Measurements from ENCODE around the gene ARHGAP8.
"Not testable (repeated sequence)": the region's sequence is repeated elsewhere in the genome, so short reads cannot be mapped to it uniquely, and the experiment has no call there.

Gene ARHGAP8

DNA sequence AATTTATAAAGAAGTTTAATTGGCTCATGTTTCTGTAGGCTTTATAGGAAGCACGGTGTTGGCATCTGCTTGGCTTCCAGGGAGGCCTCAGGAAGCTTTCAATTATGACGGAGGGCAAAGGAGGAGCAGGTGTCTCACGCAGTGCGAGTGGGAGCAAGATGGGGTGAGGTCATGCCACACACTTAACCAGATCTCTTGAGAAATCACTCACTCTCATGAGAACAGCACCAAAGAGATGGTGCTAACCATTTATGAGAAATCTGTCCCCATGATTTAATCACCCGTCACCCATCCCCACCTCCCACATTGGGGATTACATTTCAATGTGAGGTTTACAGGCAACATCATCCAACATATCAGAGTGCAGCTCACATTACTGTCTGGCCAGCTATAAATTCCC, 103.5 kb downstream of the ARHGAP8 start:
- DNase-seq (ENCODE audit: low read depth in 3 of 3), result no peak

DNA sequence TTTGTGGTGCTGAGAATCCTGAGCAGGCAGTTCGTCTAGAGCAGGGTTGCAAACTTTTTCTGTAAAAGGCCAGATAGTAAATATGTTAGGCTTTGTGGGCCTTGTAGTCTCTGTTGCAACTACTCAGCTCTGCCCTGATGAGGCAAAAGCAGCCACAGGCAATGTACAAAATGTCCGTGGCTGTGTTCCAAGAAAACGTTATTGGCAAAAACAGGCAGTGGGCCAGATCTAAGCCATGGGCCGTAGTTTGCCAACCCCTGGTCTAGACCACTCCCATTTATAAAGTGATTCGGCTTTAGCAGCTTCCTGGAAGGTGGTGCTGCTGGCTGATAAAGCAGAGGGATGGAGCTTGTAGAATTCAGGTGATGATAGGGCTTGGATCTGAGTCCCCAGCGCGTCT, 106.4 kb downstream of the ARHGAP8 start:
- not testable (repeated sequence) for DNase-seq (ENCODE audit: low read depth in 3 of 3)

DNA sequence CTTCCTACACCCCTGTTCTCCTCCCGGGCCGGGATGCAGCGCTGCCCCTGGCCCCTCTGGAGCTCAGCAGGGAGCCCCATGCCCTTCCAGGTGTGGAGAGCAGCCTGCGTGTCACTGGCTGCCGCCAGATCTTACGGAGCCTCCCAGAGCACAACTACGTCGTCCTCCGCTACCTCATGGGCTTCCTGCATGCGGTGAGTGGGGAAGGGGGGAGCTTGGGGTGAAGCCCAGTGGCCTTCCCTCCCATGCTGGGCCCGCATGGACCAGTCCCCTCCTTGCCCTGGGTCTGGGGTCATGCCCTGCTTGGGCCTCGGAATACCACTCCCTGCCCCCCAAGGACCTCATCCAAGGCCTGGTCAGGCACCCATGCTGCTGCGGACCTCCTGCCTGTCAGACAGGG, 107.3 kb downstream of the ARHGAP8 start:
- DNase-seq (ENCODE audit: low read depth in 3 of 3), result no peak

DNA sequence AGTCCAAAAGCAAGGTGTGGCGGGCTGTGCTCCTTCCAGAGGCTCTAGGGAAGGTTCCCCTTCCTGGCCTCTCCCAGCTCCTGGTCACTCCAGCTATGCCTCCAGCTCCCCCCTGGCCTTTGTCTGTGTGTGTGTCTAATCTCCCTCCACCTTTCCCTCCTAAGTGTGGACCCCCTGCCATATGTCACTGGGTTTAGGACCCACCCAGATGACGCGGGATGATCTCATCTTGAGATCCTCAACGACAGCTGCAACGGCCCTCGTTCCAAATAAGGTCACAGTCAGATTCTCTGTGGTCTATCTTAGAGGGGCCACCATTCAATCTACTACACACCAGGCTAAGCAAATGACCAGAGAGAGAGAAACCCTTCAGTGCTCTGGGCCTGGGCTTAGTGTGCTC, 107.9 kb downstream of the ARHGAP8 start:
- no peak for DNase-seq (ENCODE audit: low read depth in 3 of 3)

DNA sequence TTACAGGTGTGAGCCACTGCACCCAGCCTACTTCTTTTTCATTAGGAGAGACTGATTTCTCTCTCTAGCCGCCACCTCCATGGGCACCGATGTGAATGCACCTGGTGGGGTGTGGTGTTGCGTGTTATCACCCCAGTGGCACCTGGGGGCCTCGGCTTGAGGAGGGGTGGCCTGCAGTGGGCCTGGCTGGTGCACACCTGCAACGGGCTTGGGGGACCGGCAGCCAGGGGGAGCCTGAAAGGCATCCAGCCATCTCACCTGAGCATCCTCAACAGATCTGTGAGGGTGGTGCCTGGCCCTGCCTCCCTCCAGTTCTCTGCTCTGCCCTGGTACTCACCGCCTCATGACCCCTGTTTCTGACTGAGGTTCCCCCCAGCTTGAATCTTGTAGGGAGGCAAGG, 108.9 kb downstream of the ARHGAP8 start:
- no peak for DNase-seq (ENCODE audit: low read depth in 3 of 3)

DNA sequence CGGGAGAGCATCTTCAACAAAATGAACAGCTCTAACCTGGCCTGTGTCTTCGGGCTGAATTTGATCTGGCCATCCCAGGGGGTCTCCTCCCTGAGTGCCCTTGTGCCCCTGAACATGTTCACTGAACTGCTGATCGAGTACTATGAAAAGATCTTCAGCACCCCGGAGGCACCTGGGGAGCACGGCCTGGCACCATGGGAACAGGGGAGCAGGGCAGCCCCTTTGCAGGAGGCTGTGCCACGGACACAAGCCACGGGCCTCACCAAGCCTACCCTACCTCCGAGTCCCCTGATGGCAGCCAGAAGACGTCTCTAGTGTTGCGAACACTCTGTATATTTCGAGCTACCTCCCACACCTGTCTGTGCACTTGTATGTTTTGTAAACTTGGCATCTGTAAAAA, 109.9 kb downstream of the ARHGAP8 start:
- DNase-seq (ENCODE audit: low read depth in 3 of 3), result no peak

DNA sequence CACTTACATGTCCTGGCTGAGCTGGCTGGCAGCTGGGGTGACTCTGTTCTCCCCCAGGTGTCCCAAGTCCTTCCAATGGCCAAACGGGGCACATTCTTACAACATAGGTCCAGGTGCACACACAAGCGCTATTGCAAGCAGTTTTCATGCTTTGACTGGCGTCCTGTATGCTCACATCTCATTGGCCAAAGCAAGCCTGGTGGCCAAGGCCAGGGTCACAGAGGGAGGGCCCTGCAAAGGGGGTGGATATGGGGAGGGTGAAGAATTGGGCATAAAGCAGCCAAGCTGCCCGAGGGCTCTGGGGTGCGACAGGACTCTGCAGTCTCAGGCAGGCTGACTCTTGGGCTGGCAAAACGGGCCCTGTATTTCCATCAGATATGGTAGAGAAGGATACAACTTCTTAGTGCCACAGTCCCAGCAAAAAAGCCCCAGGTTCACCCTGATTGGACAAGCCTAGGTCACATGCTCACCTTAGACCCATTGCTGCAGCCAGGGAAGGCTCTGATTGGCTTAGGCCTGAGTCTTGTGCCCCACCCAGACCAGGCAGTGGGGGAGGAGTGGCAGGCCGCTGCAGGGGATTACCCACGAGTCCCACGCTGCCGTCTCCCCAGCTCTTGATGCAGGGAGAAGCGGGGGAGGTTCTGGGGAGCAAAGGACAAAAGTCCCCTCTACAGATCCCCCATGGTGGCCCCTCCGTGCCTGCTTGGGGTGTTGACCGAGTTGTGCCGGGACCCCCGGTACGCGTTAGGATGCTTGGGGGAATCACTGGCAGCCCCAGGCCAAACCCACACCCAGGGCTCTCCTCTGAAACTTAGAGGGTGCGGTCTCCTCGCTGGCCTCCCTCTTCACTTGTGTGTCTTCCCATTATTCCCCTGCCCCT, 110.8 kb downstream of the ARHGAP8 start:
- DNase-seq (ENCODE audit: low read depth in 3 of 3), result no peak

DNA sequence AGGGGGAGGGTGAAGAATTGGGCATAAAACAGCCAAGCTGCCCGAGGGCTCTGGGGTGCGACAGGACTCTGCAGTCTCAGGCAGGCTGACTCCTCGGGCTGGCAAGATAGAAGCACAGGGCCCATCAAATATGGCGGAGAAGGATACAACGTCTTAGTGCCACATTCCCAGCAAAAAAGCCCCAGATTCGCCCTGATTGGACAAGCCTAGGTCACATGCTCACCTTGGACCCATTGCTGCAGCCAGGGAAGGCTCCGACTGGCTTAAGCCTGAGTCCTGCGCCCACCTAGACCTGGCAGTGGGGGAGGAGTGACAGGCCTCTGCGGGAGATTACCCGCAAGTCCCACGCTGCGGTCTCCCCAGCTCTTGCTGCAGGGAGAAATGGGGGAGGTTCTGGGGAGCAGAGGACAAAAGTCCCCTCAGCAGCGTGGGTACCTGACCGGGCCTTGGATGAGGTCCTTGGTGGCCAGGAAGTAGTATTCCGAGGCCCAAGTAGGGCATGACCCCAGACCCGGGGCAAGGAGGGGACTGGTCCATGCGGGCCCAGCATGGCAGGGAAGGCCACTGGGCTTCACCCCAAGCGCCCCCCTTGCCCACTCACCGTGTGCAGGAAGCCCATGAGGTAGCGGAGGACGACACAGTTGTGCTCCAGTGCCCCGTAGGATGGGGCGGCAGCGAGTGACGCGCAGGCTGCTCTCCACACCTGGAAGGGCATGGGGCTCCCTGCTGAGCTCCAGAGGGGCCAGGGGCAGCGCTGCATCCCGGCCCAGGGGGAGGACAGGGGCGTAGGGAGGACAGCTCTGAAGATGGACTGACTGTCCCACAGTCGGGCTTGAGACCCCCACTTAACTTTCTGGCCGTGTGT, 113.0 kb downstream of the ARHGAP8 start:
- DNase-seq (ENCODE audit: low read depth in 3 of 3), result no peak

DNA sequence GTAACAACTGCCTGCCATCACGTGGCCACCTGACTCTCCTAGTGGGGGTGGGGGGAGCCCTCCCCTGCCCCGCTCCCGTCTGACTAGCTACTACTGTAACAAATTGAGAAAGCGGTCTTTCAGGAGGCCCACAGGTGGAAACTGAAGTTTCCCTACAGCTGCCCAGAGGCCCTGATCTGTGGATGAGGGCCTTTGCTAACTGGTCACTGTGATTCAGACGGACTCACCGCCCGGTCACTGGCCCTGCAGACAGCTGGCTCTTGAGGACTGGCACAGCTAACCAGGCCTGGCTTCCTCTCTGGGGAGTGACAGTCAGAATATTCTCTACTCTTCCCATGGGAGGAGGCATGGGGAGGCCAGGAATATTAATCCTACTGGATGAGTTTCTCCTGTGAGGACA, 116.8 kb downstream of the ARHGAP8 start:
- no peak for DNase-seq (ENCODE audit: low read depth in 3 of 3)

DNA sequence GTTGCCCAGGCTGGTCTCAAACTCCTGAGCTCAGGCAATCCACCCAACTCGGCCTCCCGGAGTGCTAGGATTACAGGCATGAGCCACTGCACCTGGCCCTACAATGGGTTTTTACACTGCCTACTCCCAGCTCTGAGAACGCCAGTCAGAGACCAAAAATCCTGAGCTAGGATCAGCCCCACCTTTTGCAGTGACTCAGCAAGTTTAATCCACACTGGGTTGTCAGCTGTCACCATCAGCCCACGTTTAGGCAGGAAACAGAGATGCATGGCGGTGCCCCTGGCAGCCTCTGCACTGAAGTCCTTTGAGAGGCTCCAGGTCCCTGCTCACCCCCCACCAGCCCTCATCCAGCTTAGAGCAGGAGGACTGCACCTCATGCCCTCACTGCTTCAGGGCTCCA, 117.6 kb downstream of the ARHGAP8 start:
- DNase-seq (ENCODE audit: low read depth in 3 of 3), result no peak

DNA sequence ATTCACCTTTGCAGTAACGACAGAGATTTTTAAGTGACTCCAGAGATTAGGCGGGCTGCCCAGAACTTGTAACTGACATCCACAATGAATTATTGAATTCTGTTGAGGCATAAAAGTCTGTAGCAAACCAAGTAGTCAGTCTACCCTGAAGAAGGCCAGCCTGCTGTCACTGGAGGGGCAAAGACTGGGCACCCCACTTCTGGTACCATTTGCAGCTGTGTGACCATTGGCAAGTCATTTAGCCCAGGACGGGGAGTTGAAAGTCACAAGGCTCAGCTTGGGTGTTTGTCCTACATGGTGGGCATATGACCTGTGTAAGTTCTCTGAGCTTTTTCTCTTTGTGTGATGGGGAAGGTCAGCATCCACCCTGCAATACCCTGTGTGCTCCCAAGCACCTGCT, 119.4 kb downstream of the ARHGAP8 start:
- DNase-seq (ENCODE audit: low read depth in 3 of 3), result no peak

DNA sequence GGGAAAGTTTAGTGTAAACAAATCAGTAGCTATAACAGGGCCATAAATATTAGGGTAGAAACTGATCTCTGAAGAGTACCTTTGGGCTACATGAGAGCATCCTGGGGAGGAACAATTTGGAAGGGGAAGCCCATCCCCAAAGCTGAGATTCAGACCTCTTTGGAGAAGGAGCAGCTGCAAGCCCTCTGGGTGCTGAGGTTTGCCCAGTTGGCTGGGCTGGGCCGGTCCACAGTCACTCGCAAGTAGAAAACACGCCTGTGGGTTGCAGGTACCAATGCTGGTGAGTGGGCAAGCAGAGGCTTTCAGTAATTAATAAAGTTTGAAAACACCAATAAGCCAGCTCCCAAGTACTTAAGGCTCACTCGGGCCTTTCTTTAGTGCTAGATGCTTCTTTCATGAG, 124.5 kb downstream of the ARHGAP8 start:
- no peak for DNase-seq (ENCODE audit: low read depth in 3 of 3)

DNA sequence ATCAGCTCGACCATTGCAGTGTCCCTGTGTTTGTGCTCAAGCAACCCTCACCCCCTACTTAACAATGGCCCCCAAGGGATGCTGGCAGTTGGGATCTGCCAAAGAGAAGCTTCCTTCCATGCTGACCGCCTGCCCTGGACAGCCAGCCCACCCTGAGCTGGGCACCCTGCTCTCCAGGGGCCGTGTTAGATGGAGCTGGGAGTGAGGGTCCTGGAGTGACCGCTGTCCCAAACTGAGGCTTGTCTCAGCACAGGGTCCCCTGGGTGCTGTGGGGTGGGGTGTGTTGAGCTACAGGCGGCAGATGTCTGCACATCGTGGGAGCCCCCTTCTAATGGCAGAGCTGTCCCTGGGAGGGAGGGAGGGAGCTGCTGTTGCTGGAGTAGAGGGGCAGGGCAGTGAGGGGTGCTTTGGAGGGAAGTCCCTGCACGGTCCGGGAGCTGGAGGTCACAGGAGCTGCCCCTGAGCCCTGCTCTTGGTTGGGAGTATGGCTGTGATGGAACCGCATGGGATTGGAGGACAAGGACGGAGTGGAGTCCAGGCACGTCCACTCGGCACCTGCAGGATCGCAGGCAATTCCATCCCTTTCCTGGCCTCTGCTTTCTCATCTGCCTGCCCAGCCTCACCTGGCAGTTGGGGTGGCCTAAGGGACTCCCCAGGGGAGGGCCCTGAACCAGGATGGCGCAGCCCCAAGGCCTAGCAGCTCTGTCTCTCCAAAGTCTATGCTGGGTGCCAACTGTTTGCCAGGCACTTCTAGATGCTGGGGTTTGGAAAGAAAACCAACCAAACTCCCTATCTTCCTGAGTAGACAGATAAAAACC, 126.3 kb downstream of the ARHGAP8 start:
- no peak for DNase-seq (ENCODE audit: low read depth in 3 of 3)

DNA sequence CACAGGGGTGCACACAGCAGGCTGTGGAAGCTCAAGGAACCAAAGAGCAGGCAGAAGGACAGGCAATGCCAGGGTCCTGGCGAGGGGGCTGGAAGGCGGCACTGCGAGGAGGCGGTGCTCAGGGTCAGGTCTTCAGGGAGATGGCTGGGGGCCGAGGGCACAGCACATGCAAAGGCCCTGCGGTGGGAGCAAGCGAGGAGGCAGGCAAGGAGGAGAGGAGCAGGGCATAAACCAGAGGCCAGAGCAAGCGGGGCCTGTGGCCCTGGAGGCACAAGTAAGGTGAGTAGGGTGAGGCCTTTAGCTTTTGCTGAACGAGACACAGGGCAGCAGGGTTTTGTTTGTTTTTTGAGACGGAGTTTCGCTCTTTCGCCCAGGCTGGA, 126.9 kb downstream of the ARHGAP8 start:
- no peak for DNase-seq (ENCODE audit: low read depth in 3 of 3)

DNA sequence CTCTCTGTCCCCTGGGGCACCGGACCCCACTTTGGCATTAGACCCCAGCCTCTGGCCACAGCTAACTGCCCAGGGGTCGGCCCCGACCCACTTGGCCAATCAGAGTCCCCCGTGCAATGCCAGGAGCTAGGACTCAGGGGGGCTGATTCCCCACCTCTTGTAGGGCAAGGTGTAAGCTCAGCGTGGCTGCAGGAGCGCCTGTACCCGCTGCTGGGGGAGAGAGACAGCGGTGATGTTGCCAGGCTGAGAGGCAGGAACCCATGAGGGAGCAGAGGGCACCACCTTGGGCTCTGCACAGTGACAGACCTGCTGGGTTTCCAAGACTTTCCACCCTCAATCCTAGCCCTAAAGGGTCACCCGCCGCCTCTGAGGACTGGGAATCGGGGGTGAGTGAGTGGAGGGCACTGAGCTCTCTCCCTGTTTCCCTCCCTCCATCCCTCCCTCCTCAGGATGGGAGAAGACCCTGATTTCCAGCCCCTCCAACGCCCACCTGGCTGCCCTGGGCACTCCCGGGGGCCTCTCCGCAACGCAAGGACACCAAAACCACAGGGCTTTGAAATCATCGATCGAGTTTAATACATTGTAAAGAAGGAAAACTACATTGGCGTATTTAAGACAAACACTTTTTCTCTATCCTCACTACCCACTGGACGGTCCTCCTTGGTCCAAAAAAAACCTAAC, 128.4 kb downstream of the ARHGAP8 start:
- DNase-seq (ENCODE audit: low read depth in 3 of 3), result no peak

DNA sequence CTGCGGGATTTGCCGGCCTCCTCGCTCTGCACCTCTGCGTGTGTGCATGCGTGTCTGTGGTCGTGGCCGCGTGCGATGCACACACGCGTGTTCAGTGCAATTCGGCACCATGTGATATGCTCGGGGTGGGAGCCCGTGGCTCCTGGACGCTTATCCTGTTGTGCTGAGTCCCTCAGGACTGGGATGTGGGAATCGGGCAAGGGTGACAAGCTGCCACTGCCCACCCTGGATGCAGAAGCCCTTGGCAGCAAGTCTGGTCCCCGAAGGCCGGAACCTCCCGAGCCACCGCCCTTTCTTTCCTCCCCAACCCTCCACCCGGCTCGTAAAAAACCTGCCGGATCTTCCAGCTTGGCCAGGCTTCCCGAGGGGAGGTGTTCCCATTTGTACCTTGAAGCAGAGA, 129.2 kb downstream of the ARHGAP8 start:
- no peak for DNase-seq (ENCODE audit: low read depth in 3 of 3)

DNA sequence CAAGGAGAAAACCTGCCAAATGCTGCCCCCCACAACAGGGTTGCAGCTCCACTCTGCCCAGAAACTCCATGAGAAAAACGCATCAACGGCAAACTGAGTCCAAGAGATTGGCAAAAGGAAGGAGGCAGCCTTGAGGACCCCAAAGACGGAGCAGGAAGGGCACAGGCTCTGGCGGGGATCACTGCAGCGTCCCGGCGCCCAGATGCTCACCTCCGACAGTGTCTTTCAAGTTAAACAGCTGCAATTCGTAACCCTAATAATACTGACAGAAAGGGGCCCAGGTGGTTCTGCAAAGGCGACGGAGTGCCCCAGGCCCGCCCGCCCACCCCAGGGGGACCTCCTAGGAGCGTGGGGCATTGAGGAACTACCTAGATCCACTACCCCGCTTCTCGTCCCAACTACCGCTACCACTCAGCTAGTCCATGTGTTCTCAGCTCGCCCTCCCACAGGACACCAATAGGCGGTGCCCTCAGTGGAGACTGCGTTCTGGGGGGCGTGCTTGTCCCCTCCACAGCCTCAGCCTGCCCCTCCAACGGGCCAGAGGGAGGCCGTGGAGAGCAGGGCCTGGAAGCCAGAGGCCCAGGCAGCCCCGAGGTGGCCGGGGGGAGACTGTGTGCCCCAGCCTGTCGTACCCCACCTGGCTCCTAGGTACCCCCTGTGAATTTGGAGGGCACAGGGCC, 130.0 kb downstream of the ARHGAP8 start:
- DNase-seq (ENCODE audit: low read depth in 3 of 3), result no peak

DNA sequence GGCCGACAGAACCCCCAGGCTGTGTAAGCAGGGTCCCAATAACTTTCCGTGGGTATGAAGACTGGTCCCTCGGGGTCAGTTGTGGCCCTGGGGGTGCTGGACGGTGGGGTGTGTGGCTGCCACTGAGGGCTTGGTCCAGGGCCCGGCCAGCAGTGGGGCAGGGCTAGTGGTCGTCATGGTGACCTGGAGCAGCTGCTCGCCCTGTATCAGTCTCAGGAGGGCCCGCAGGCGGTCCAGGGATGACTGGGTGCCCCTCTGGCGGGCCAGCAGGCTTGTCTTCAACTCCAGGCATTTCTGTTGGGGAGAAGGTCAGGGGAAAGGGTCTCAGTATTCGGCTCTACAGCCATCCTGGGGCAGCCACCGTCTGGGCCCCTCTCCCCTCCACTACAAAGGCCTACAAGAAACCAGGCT, 130.6 kb downstream of the ARHGAP8 start:
- no peak for DNase-seq (ENCODE audit: low read depth in 3 of 3)

DNA sequence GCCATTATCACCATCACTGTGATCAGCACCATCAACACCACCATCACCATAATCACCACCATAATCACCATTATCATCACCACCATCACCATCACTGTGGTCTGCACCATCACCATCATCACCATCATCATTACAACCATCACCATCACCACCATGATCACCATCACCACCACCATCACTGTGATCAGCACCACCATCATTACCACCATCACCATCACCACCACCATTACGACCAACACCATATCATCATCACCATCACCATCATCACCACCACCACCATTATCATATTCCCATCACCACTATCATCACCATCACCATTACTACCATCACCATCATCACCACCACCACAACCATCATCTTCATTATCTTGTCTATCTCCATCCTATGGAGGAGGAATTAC, 132.2 kb downstream of the ARHGAP8 start:
- DNase-seq (ENCODE audit: low read depth in 3 of 3), result no peak

DNA sequence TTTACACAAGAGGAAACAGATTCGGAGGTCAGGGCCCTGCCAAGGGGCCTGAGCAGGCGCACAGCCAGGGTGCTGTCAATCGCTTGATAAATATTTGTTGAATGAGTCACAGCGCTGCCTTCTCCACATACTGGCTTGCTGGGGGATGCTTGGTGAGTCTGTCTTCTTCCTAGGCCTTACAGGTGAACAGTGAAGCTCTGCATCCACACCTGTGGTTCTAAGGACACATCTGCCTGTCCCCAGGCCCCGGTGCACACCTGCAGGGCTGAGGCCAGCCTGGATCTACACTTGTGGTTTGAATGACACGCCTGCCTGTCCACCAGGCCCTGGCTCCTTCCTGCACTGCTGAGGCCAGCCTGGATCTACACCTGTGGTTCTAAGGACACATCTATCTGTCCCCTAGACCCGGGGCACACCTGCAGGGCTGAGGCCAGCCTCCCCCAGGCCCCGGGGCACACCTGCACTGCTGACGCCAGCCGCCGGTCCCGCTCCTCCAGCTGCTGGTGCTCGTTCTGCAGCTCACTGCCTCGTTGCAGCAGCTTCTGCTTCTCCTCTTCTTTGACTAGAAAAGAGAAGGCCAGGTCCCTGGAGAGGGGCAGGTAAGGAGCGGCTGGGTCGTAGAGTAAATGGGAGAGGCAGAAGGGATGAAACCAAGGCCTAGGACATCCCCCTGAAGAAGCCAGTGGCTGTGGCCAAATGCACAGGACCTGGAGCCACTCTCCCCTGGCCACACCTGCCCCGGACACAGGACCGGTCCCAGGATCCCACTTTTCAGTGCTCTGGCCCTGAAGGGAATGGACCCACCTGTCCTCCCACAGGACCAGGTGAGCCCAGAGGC, 132.8 kb downstream of the ARHGAP8 start:
- no peak for DNase-seq (ENCODE audit: low read depth in 3 of 3)
